Thyroid gland (tissue), 4 donors: ENCODE data around the gene SLC13A3.

ENCODE experiments used
- POLR2A ChIP-seq, 2 donors: fragments of 450-650 bp; IDR thresholded peaks; one replicate each; pipeline ENCODE4 v1.6.1; 2017; ENCODE audit warnings: antibody characterized with exemption in 2 of 2, mild to moderate bottlenecking in 2 of 2, moderate library complexity in 1 of 2
- TF ChIP-seq, protein P1 (sequence below), 6 experiments: fragments of 200-600 bp in 3 of 6; fragments of 450-650 bp in 3 of 6; sonication (generic) in 3 of 6; IDR thresholded peaks; one replicate each; pipeline ENCODE4 v1.5.1; 2016 to 2019; ENCODE audit warnings: antibody characterized with exemption in 6 of 6, mild to moderate bottlenecking in 2 of 6, inconsistent platforms in 1 of 6, moderate library complexity in 1 of 6

DNA sequence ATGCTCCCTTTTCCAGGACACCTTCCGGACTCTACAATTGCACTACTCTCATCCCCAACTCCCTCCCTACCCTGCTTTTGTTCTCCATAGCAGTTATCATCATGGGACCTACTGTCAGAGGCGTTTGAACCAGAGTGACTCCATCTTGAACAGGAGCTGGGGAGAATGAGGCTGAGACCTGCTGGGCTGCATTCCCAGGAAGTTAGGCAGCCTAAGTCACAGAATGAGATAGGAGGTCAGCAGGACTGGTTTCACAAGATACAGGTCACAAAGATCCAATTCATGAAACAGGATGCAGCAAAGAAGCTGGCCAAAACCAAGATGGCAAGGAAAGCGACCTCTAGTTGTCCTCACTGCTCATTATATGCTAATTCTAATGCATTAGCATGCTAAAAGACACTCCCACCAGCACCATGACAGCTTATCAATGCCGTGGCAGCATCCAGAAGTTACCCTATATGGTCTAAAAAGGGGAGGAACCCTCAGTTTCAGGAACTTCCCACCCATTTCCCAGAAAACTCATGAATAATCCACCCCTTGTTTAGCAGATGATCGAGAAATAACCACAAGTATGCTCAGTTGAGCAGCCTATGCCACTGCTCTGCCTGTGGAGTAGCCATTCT is 15.6 kb downstream of the SLC13A3 start:
- TF ChIP-seq, protein P1, sequence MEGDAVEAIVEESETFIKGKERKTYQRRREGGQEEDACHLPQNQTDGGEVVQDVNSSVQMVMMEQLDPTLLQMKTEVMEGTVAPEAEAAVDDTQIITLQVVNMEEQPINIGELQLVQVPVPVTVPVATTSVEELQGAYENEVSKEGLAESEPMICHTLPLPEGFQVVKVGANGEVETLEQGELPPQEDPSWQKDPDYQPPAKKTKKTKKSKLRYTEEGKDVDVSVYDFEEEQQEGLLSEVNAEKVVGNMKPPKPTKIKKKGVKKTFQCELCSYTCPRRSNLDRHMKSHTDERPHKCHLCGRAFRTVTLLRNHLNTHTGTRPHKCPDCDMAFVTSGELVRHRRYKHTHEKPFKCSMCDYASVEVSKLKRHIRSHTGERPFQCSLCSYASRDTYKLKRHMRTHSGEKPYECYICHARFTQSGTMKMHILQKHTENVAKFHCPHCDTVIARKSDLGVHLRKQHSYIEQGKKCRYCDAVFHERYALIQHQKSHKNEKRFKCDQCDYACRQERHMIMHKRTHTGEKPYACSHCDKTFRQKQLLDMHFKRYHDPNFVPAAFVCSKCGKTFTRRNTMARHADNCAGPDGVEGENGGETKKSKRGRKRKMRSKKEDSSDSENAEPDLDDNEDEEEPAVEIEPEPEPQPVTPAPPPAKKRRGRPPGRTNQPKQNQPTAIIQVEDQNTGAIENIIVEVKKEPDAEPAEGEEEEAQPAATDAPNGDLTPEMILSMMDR (IDR thresholded peaks at IDR 0.05): no peak
- no peak for TF ChIP-seq POLR2A (IDR thresholded peaks at IDR 0.05)
